Loucy (cell line): ENCODE results near the gene PROB1.

Source experiments
- EZH2phosphoT487 ChIP-seq: fragments of 200-600 bp; IDR thresholded peaks from 2 replicates; pipeline ENCODE4 v1.6.1; 2018; ENCODE audit warnings: antibody characterized with exemption, mild to moderate bottlenecking, moderate library complexity, borderline replicate concordance
- TF ChIP-seq, protein P1 (sequence below): fragments of 200-600 bp; sonication (generic); conservative IDR thresholded peaks from 2 replicates; pipeline ENCODE4 v1.5.1; 2014; ENCODE audit warnings: mild to moderate bottlenecking, antibody characterized with exemption, low read length

DNA sequence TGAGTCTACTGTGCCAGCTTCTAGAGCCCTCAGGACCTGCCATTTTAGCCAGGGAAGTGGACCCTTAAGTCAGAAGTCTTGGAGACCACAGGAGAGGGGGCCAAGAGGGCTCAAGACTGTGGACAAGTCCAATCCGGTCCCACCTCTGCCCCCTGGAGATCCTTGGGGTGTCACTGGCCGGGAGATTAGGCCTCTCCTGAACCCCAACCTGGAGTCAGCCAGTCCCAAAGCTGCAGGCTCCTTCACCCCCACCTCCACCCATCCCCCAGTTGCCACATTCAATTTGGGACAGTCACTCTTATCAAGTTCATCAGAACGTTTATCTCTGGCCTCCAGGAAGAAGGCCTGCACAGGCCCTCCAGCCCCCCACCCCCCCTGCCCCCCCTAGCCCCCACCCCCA is 12.1 kb downstream of the PROB1 start:
- TF ChIP-seq, protein P1, sequence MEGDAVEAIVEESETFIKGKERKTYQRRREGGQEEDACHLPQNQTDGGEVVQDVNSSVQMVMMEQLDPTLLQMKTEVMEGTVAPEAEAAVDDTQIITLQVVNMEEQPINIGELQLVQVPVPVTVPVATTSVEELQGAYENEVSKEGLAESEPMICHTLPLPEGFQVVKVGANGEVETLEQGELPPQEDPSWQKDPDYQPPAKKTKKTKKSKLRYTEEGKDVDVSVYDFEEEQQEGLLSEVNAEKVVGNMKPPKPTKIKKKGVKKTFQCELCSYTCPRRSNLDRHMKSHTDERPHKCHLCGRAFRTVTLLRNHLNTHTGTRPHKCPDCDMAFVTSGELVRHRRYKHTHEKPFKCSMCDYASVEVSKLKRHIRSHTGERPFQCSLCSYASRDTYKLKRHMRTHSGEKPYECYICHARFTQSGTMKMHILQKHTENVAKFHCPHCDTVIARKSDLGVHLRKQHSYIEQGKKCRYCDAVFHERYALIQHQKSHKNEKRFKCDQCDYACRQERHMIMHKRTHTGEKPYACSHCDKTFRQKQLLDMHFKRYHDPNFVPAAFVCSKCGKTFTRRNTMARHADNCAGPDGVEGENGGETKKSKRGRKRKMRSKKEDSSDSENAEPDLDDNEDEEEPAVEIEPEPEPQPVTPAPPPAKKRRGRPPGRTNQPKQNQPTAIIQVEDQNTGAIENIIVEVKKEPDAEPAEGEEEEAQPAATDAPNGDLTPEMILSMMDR: no peak
- TF ChIP-seq EZH2phosphoT487: no peak
